NCI-H345 (cell line): ENCODE measurements around the gene SYT14.

Experiments
- DNase-seq: peaks from one replicate; lab custom pipeline; 2025; lab: John Stamatoyannopoulos, UW

Gene SYT14

DNA sequence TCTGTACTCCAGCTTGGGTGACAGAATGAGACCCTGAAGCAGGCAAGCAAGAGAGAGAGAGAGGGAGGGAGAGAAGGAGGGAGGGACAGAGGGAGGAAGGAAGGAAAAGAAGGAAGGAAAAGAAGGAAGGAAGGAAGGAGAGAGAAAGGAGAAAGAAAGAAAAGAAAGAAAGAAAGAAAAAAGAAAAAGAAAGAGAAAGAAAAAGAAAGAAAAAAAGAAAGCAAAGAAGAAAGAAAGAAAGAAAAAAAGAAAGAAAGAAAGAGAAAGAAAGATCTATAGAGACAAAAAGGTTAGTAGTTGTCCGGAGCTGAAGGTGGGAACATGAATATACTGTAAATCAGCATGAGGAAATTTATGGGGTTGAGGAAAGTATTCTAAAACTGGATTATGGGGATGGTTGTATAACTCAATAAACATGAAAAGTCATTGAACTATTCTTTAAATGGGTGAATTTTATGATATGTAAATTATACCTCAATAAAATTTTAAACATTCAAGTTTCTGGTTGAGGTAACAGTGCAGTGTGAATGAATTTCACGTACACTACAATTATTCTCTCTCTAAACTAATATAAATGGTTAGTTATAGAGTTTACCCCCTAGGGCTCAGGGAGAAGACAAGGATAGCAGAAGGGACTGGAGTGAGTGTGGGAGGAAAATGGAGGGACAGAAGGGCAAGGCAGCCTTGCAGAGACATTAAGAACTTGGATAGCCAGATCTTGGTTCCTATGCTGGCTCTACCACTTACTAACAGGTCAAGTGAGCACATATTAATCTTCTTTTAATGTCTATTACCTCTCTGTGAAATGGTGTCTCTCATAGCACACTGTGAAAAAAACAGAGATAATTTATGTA, 269.8 kb downstream of the SYT14 start:
- no peak for DNase-seq

DNA sequence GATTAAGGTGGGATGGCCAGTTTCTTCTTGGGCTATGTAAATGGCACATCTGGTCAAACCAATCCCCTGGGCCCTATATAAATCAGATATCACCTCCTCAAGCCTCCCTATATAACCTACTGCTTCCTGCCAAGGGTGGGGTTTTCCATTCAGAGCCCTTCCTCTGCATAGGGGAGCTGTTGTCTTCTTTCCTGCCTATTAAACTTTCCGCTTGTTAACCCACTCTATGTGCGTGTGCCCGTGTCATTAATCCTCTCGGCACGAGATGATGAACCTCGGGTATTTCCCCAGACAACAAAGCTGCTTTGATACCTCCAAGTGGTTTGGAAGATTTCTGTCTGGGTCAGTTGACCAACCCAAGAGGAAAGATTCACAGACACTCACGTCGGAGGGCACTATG, 275.3 kb downstream of the SYT14 start:
- DNase-seq = no peak

DNA sequence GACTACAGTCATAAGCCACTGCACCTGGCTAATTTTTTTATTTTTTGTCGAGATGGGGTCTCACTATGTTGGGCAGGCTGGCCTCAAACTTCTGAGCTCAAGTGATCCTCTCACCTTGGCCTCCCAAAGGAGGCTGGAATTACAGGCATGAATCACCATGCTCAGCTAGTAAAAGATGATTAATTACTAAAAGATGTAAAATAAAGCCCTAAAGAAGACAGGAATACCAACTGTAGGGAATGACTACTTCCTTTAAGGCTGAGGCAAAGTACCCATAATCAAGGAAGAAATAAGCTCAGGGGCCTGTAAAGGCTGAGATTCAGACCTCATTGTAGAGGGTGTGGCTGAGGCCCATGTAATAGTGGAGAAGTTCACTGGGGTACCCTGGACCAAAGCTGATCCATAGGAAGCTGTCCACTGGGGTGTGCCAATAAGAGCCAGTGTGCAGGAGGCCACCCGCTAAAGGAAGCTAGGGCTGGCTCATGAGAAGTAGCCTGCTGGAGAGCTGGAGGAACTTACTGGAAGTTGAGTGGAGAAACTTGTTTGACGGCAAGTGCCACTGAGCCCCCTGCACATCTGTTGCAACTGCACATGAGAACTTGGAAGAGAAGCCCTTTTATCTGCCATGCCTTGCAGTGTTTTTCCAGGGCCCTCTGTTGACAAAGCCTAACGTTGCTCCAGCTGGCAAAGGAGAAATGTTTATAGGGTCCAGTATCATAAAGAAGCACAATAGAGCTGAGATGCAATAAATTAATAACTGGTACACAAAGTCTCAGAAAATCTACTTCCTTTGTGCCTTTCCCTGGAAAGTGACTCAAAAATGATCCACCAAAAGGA, 276.8 kb downstream of the SYT14 start:
- no peak for DNase-seq

DNA sequence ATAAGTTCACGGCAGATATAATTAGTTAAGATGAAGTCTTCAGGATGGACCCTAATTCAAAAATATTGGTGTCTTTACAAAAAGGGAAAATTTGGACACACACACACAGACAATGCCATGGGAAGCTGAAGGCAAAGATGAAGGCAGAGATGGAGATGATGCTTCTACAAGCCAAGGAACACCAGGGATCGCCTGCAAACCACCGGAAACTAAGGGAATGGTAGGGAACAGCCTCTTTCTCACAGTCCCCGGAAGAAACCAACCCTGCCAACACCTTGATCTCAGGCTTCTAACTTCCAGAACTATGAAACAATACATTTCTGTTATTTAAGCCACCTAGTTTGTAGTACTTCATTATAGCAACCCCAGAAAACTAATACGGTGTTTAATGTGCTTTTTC, 279.5 kb downstream of the SYT14 start:
- no peak for DNase-seq

DNA sequence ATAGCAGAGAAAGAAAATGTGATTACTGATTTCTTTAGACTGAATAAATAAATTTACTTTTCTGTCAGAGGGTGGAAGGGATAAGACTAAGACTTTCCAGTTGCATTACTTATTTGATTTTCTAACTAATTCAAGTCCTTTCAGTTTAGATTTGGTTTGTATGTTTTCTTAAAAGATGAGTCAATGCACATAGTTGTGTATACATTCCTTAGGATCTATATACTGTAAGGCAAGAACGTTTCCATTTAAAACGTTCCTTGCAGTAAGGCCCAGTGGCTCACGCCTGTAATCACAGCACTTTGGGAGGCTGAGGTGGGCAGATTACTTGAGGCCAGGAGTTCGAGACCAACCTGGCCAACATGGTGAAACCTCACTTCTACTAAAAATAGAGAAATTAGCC, 280.0 kb downstream of the SYT14 start:
- no peak for DNase-seq
